Vagina (tissue), 2 donors: ENCODE results near the gene PDXP. TPM values are rescaled to one million over a fixed set of nuclear protein-coding genes. Genes with fewer than 3 reads are reported as not detected.

Experiments used
- DNase-seq, 2 donors: peaks; one replicate each; pipeline ENCODE4 v3.0.0-alpha.2; 2017; ENCODE audit errors: extremely low spot score in 2 of 2
- H3K27ac ChIP-seq: fragments of 200-600 bp; sonication (generic); one replicate; pipeline ENCODE4 v1.5.1; 2019
- H3K27me3 ChIP-seq: fragments of 200-600 bp; sonication (generic); one replicate; pipeline ENCODE4 v1.5.1; 2019
- H3K36me3 ChIP-seq, 2 donors: fragments of 200-600 bp; sonication (generic); one replicate each; pipeline ENCODE4 v1.5.1; 2017 to 2019
- H3K4me1 ChIP-seq: fragments of 200-600 bp; sonication (generic); one replicate; pipeline ENCODE4 v1.5.1; 2019
- H3K4me3 ChIP-seq, 2 donors: fragments of 200-600 bp; sonication (generic); 1 replicate in 1 of 2; 2 replicates in 1 of 2; pipeline ENCODE4 v1.5.1; 2016 to 2019
- H3K9me3 ChIP-seq: fragments of 200-600 bp; sonication (generic); one replicate; pipeline ENCODE4 v1.5.1; 2019
- CTCF ChIP-seq, 3 experiments: fragments of 450-650 bp in 2 of 3; fragments of 200-600 bp in 1 of 3; sonication (generic) in 1 of 3; IDR thresholded peaks; one replicate each; pipeline ENCODE4 v1.5.1; 2017 to 2019; ENCODE audit warnings: antibody characterized with exemption in 3 of 3, mild to moderate bottlenecking in 2 of 3, moderate library complexity in 2 of 3
- POLR2A ChIP-seq, 2 donors: fragments of 450-650 bp; IDR thresholded peaks; one replicate each; pipeline ENCODE4 v1.6.1; 2017; ENCODE audit warnings: antibody characterized with exemption in 2 of 2, mild to moderate bottlenecking in 2 of 2, moderate library complexity in 2 of 2
- POLR2AphosphoS5 ChIP-seq, 2 donors: sonication (generic); formaldehyde crosslinking; IDR thresholded peaks; one replicate each; pipeline ENCODE4 v1.9.0; 2017; ENCODE audit warnings: antibody characterized with exemption in 2 of 2, mild to moderate bottlenecking in 2 of 2, low read depth in 1 of 2; ENCODE audit not compliant: insufficient read depth in 1 of 2
- intact Hi-C: fragments of 100-400 bp; cut with DNase I; formaldehyde crosslinking; loops from one replicate; pipeline ENCODE4 v1.15.1; 2023
- total RNA-seq: library from RNA; depleted of rRNA; stranded (reverse); fragments of >200 nt; gene quantifications from one replicate; pipeline ENCODE4 v1.2.3, GENCODE V29; 2016

PDXP gene
- total RNA-seq, 1 donor from 2014 or later = 6.4 TPM

DNA sequence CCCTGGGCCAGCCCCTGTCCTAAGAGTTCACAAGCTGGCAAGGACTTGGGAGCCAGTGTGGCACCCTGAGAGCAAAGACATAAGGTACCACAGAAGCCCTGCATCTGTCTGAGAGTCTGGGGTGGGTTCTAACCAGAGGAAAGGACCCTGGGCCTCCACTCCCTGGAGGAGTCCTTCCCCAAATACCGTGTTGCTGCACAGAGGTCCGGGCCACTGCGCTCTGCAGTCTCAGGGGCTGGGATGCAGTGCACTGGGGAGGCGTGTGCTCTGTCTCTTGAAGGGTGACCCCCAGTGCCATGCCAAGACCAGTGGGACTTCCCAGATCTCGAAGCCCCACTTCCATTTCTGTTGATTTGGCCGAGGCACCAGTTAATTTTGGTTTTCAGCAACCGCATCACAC lies 23.4 kb upstream of the PDXP start:
- DNase-seq = no peak
- intact Hi-C loops = no loop called here
- H3K27ac ChIP-seq = peak overlapping the region; percentile 82

DNA sequence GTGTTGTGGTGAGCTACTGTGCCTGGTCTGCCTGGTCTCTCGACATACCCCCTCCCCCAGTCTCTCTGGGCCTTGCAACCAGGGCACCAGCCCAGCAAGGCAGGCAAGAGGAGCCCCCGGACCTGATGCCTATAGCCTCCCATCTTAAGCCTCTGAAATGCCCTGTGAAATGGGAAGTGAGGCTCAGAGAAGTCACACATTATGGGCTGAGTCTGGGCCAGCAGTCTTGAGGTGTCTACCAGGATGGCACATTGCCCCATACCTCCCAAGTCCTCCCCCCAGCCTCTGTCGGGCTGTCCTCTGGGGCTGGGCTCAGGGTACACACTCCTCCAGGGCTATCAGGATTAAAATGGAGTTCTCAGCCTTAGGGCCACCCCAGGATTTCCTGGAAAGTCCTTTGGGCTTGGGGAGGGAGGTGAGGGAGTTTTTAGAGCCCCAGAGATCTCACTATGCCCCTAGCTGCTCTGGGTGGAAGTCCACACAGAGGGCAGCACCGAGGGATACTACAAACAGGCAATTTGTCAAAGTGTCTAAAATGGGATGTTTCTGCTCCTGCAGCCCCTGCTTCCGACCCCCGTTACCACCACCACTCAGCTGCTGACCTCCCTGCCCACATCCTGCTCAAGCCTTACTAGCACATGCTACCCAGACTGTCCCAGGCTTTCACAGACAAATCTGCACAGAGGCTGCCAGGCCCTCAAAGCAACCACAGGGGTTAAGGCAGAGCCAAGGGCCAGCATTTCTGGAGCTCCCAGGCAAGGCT lies 22.2 kb upstream of the PDXP start:
- Histone ChIP-seq H3K4me3 (no peak overlapping the region), H3K4me1 (peaks cover 78% of the 10 kb centered on the region), H3K36me3 (peaks cover 0 to 12% of the 10 kb centered on the region in 2 donors), H3K9me3 (no peaks in the 10 kb centered on the region), H3K27me3 (no peaks in the 10 kb centered on the region), H3K27ac (peak overlapping the region; percentile 5)
- DNase-seq = no peak
- intact Hi-C loops = no loop called here
- TF ChIP-seq POLR2A (IDR thresholded peaks at IDR 0.05) (no peak), CTCF (IDR thresholded peaks at IDR 0.05) (no peak), POLR2AphosphoS5 (IDR thresholded peaks at IDR 0.05; ENCODE audit: insufficient read depth in 1 of 2, low read depth in 1 of 2) (no peak)

More for the DNA sequence above, 23.4 kb upstream of the PDXP start:
- H3K4me3 ChIP-seq = no peak overlapping the region
- H3K27me3 ChIP-seq = no peaks in the 10 kb centered on the region
- no peaks in the 10 kb centered on the region for H3K9me3 ChIP-seq
- peaks cover 0 to 18% of the 10 kb centered on the region in 2 donors for H3K36me3 ChIP-seq
- H3K4me1 ChIP-seq = peaks cover 66% of the 10 kb centered on the region
- TF ChIP-seq POLR2A (IDR thresholded peaks at IDR 0.05) (no peak), POLR2AphosphoS5 (IDR thresholded peaks at IDR 0.05; ENCODE audit: insufficient read depth in 1 of 2, low read depth in 1 of 2) (no peak)

DNA sequence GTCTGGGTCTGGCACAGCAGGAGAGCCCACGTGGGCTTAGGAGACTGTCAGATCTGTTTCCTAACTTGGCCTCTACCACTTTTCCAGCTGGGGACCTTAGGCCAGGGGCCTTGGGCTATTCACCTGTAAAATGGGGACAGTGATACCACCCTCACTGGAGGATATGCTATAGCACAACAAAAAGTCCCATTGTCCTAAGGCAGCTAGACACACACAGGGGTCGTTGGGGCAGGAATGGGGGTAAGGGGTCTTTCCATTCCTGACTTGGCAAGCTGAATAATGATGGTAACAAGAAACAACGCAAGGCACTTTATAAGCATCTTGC lies 21.6 kb upstream of the PDXP start:
- intact Hi-C loops = no loop called here
- Histone ChIP-seq H3K9me3 (no peaks in the 10 kb centered on the region), H3K4me1 (peaks cover 84% of the 10 kb centered on the region), H3K27me3 (no peaks in the 10 kb centered on the region), H3K27ac (peak overlapping the region; percentile 5), H3K4me3 (no peak overlapping the region), H3K36me3 (peaks cover 0 to 6% of the 10 kb centered on the region in 2 donors)
- TF ChIP-seq POLR2AphosphoS5 (IDR thresholded peaks at IDR 0.05; ENCODE audit: insufficient read depth in 1 of 2, low read depth in 1 of 2) (no peak), POLR2A (IDR thresholded peaks at IDR 0.05) (no peak), CTCF (IDR thresholded peaks at IDR 0.05) (no peak)
- no peak for DNase-seq

- H3K9me3 ChIP-seq = no peaks in the 10 kb centered on the region
- no peaks in the 10 kb centered on the region for H3K36me3 ChIP-seq
- H3K27ac ChIP-seq = peak overlapping the region; percentile 80
- intact Hi-C loops = no loop called here
- TF ChIP-seq POLR2A (IDR thresholded peaks at IDR 0.05) (no peak), POLR2AphosphoS5 (IDR thresholded peaks at IDR 0.05; ENCODE audit: insufficient read depth in 1 of 2, low read depth in 1 of 2) (no peak), CTCF (IDR thresholded peaks at IDR 0.05) (no peak)
- DNase-seq = no peak
- H3K27me3 ChIP-seq = no peaks in the 10 kb centered on the region
- H3K4me1 ChIP-seq = peaks cover 82% of the 10 kb centered on the region
- H3K4me3 ChIP-seq = peak overlapping the region; percentile 59 to 88
These were observed 20.0 kb upstream of the PDXP start for GRCh38 chr22:37638391-37639069.

DNA sequence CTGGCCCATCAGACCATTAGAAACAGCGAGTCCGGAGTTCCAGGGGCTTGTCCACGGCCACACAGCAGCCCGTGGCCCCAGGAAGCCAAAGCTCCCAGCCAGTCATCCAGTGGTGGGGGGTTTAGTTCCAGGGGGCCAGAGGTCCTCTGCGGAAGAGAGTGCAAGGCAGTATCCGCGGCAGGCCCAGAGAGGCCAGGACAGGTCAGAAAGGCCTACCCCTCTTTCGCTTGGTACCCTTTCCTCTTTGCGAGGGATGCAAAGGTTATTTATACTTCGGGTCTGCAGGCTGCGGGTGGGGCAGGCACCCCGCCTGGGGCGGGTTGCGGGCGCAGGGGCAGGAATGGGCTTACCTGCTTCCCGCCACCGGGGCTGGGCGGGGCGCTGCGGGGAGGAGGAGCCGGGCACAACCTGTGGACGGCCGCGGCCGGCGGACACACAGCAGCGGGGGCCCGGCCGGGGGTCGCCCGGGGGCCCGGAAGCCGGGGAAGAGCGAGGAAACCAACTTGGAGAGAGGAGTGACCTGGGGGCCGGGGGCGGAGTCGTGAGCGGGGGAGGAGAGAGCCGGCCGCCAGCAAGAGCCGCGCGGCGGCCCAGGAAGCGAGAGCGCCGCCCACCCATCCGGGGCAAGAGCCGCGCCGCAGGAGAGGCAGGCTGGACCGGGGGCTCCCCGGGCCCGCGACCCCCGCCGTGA lies 19.3 kb upstream of the PDXP start, which contains the start of gene SH3BP1:
TSS of gene SH3BP1 (plus strand) at position 600 of the 691 bp plus-strand sequence. CDS start 119 bp downstream, outside the sequence.
- DNase-seq = no peak
- Histone ChIP-seq H3K9me3 (no peaks in the 10 kb centered on the region), H3K4me3 (peak within 1 kb of the TSS; percentile 59 to 88), H3K36me3 (no peaks in the 10 kb centered on the region), H3K27ac (peak within 1 kb of the TSS; percentile 80), H3K27me3 (no peaks in the 10 kb centered on the region), H3K4me1 (peaks cover 78% of the 10 kb centered on the region)
- TF ChIP-seq CTCF (IDR thresholded peaks at IDR 0.05) (no peak), POLR2A (IDR thresholded peaks at IDR 0.05) (no peak), POLR2AphosphoS5 (IDR thresholded peaks at IDR 0.05; ENCODE audit: insufficient read depth in 1 of 2, low read depth in 1 of 2) (no peak)
- intact Hi-C loops = no loop called here
